GM13976 (cell line): ENCODE results near the gene LETM1.

Source experiments
- DNase-seq: peaks from one replicate; pipeline ENCODE4 v3.0.0; 2012; ENCODE audit warnings: low spot score
- in situ Hi-C: fragments of 300-500 bp; cut with MboI; formaldehyde crosslinking; loops from one replicate; pipeline ENCODE4 v1.12.0; 2022; ENCODE audit warnings: low sequenced_read_pairs, mixed read lengths, inconsistent platforms; ENCODE audit not compliant: unreplicated experiment
- TF ChIP-seq, protein P1 (sequence below): IDR thresholded peaks from 2 replicates; pipeline ENCODE4 v1.5.1; 2012; ENCODE audit warnings: borderline replicate concordance, mild to moderate bottlenecking; ENCODE audit not compliant: insufficient read depth; ENCODE audit errors: extremely low read depth, missing control alignments, control extremely low read depth

LETM1 gene

DNA sequence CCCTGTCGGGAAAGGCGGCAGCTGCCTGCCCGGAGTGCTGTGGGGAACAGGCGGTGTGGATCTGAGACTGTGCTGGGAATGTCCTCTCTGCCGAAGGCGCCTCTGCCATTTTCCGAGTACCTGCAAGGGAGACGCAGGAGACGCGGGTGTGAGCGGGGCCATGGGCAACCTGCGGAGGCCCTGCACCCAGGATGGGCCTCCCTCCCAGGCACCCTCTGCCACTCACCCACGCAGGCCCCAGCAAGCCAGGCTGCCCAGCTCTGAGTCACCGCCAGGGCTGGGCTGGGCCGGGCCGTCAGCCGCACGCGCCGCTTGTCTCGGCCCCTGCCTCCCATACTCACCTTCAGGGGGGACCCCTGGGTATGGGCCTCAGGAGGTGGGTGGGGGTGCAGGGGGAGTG is 66.4 kb downstream of the LETM1 start:
- DNase-seq = no peak
- in situ Hi-C loops = no loop called here
- TF ChIP-seq, protein P1, sequence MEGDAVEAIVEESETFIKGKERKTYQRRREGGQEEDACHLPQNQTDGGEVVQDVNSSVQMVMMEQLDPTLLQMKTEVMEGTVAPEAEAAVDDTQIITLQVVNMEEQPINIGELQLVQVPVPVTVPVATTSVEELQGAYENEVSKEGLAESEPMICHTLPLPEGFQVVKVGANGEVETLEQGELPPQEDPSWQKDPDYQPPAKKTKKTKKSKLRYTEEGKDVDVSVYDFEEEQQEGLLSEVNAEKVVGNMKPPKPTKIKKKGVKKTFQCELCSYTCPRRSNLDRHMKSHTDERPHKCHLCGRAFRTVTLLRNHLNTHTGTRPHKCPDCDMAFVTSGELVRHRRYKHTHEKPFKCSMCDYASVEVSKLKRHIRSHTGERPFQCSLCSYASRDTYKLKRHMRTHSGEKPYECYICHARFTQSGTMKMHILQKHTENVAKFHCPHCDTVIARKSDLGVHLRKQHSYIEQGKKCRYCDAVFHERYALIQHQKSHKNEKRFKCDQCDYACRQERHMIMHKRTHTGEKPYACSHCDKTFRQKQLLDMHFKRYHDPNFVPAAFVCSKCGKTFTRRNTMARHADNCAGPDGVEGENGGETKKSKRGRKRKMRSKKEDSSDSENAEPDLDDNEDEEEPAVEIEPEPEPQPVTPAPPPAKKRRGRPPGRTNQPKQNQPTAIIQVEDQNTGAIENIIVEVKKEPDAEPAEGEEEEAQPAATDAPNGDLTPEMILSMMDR = no peak

DNA sequence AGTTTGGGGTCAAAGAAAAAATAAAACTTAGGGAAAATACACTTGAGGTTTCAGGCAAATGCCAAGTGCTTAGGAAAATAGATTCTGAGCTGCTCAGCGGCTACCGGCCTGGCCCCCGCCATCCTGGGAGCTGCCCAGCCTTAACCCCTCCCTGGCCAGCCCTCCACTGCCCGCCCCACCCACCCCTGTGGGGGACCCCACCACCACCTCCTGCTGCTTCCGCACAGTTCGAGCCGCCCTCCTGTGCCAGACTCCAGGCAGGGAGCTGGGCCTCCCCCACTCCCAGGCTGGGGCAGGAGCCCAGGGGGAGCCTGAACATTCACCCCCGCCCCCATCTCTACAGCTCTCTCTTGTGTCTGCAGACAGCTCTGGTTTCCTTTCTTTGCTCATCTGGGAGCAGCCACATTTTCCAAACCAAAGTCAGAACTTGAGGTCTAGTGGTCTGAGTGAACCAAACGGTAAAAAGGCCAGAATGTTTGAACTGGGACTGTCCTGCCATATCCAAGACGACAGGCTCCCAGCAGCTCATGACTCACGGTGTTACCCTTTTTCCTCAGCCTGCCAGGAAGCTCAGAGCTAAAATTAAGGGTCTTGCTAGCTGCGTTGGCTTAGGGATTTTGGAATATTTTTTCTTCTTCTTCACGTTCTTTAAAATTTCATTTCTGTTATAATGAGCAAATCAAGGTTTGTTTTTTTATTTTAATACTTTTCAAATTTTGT is 67.5 kb downstream of the LETM1 start:
- in situ Hi-C loops = no loop called here
- TF ChIP-seq, protein P1 = no peak

DNA sequence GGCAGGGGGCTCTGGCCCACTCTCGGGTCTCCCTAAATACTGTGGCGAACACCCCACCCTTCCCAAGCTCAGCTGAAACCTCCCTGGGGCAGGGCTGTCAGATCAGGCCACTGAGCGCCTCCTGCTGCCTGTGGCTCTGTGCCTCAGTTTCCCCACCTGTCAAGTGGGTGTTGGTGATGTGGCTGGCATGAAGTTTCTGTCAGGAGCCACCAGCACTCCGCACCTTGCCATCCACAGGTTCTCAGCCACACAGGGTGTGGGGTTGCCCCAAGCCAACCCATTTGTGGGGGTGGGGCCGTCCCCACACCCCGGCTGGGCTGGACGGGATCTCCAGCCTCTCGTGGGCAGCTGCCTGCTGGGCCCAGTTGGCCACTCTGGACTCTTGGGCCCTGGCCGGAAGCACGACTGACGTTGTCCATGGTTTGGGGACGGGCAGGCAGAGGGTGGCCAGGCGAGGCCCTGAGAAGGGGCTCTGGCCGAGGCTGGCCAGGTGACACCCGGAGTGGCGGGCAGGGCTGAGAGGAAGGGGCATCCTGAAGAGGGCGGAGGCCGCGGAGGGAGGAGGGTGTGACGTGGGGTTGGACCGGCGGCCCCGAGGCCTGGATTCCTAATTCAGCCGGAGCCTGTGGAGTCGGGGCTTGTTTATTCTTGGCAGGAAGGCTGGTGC is 68.4 kb downstream of the LETM1 start:
- no peak for DNase-seq
- TF ChIP-seq, protein P1 = no peak
- in situ Hi-C loops = no loop called here

More for the DNA sequence above, 67.5 kb downstream of the LETM1 start:
- no peak for DNase-seq

DNA sequence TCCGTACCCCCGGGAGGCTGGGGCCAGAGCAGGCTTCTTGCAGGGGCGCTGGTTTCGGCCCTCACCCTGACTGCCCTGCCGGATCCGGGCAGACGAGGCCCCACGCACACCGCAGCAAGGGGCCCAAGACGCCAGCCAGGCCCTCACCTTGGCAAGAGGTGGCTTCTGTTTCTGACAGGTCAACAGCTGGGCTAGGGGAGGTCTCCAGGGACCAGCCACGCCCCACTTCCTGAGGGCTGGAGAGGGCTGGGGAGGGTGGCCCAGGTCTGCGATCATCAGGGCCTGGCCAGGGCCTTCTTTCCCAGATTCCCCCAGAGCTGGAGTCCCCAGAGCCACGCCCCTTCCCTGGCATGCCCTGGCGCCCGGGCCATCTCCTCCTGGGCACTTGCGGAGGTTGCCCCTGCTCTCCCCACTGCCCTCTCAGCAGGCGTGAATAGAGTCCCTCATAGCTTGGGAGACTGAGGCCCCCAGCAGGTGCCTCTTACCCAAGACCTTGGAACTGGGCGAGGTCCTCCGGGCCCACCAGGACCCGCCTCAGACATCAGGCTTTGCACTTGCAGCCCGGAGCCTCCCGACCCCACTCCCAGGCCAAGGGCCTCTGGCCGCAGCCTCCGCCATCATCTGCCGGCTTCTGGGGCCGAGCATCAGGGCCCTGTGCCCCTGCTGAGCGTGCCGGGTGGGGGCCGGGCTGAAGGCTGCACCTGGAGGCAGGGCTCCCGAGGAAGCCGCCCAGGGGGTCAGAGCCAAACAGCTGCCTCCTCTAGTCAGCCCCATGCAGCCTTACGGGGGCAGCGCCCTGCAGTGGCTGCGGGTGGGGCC is 69.2 kb downstream of the LETM1 start:
- no peak for DNase-seq
- in situ Hi-C loops = no loop called here

DNA sequence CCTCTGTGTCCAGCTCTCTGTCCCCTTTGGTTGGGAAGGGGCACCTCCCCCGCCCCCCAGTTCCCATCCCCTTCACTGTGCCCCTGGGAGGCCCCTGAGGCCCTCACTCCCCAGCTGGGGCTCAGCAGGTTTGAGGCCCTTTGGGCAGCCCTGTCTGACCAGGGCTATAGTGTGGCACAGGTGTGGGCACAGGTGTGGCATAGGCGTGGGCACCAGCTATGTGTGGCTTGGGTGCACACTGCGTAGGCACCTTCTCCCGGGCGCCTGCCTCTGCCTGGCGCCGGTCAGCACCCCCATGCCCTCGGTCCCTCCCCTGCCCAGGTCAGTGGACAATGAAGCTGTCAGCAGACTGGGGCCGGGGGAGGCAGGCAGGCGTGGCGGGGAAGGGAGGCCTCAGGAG is 70.4 kb downstream of the LETM1 start:
- DNase-seq = no peak
- in situ Hi-C loops = no loop called here
- TF ChIP-seq, protein P1 = no peak

More for the DNA sequence above, 69.2 kb downstream of the LETM1 start:
- TF ChIP-seq, protein P1 = no peak

DNA sequence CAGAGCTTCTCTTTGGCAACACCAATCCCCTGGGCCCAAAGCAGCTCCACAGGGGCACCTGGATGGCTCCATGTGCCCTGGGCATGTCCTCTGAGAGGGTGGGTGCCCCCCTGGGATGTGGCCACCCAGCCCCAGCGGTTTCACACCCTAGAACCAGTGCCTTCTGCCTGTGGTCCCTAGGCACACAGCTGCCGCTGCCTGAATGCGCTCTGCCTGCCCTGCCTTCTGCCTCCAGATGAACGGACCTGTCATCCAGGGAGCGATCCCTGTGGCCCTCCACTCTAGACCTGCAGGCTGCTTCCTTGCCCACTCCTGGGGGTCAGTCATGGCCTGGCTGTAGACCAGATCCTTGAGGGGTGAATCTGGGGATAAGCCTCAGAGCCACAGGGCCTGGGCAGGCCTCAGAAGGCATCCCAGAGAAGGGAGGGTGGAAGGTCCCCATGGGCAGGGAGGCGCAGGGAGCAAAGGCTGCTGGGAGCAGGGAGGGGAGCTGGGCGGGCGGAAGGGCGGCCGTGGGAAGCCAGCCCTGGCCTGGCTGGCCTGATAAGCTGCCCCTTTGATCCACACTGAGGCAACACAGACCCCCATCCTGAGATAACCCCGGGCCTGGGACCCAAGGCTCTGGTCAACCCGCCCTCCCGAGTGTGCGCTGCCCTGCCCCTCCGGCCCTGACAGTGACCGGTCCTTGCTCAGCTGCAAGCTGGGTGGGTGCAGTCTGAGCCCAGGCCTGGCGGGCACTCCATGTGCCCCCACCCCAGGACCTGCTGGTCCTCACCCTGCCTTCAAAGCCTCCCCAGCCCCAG is 71.0 kb downstream of the LETM1 start:
- in situ Hi-C loops = no loop called here
- DNase-seq = no peak
- TF ChIP-seq, protein P1 = no peak
